Smooth muscle cell (in vitro differentiated cells): ENCODE measurements around the gene AJAP1. TPM values are rescaled to one million over a fixed set of nuclear protein-coding genes. Genes with fewer than 3 reads are reported as not detected.

Experiments
- DNase-seq: peaks from one replicate; lab custom pipeline; 2025; ENCODE audit not compliant: unreplicated experiment; lab: John Stamatoyannopoulos, UW
- H2AFZ ChIP-seq: fragments of 200-600 bp; sonication (generic); 2 replicates; pipeline ENCODE4 v1.6.0; 2016; ENCODE audit warnings: antibody characterized with exemption, low read depth, mild to moderate bottlenecking
- H3F3A ChIP-seq: fragments of 200-600 bp; sonication (generic); 2 replicates; pipeline ENCODE4 v1.6.0; 2017; ENCODE audit warnings: antibody characterized with exemption, low read depth
- H3K27ac ChIP-seq: fragments of 200-600 bp; sonication (generic); 2 replicates; pipeline ENCODE4 v1.5.1; 2016; ENCODE audit warnings: low read depth, mild to moderate bottlenecking
- H3K27me3 ChIP-seq: fragments of 200-600 bp; sonication (generic); 2 replicates; pipeline ENCODE4 v1.6.1; 2016; ENCODE audit warnings: low read depth, mild to moderate bottlenecking
- H3K36me3 ChIP-seq: fragments of 200-600 bp; sonication (generic); 2 replicates; pipeline ENCODE4 v1.5.1; 2016; ENCODE audit warnings: low read depth
- H3K4me1 ChIP-seq: fragments of 200-600 bp; sonication (generic); 2 replicates; pipeline ENCODE4 v1.5.1; 2016; ENCODE audit warnings: low read depth
- H3K4me2 ChIP-seq: fragments of 200-600 bp; sonication (generic); 2 replicates; pipeline ENCODE4 v1.6.0; 2016; ENCODE audit warnings: mild to moderate bottlenecking
- H3K4me3 ChIP-seq: fragments of 200-600 bp; sonication (generic); 2 replicates; pipeline ENCODE4 v1.5.1; 2016; ENCODE audit warnings: mild to moderate bottlenecking
- H3K79me2 ChIP-seq: fragments of 200-600 bp; sonication (generic); 2 replicates; pipeline ENCODE4 v1.6.0; 2016; ENCODE audit warnings: low read depth, mild to moderate bottlenecking
- H3K9ac ChIP-seq: fragments of 200-600 bp; sonication (generic); 2 replicates; pipeline ENCODE4 v1.6.0; 2016; ENCODE audit warnings: low read depth
- H3K9me3 ChIP-seq: fragments of 200-600 bp; sonication (generic); replicated peaks from 2 replicates; pipeline ENCODE4 v1.5.1; 2016; ENCODE audit warnings: low read depth
- H4K20me1 ChIP-seq: fragments of 200-600 bp; sonication (generic); 2 replicates; pipeline ENCODE4 v1.6.0; 2016; ENCODE audit warnings: low read depth
- CTCF ChIP-seq: fragments of 200-600 bp; sonication (generic); IDR thresholded peaks from 2 replicates; pipeline ENCODE4 v1.5.1; 2017; ENCODE audit warnings: borderline replicate concordance, mild to moderate bottlenecking, antibody characterized with exemption; ENCODE audit not compliant: insufficient read depth, poor library complexity, severe bottlenecking
- WGBS: methylation state at CpG from one replicate; pipeline ENCODE4 v1.1.7; 2016; ENCODE audit warnings: low lambda C conversion rate; 5-methylcytosine and 5-hydroxymethylcytosine counted together
- polyA plus RNA-seq: library from polyadenylated mRNA; unstranded; fragments of >200 nt; fragmentation: Nextera tagmentation; extraction: Ambion mirVana; gene quantifications from 2 replicates; pipeline ENCODE4 v1.2.1, GENCODE V29; 2016
- total RNA-seq: library from RNA; depleted of rRNA; stranded (reverse); fragments of >200 nt; gene quantifications from 2 replicates; pipeline ENCODE4 v1.2.3, GENCODE V29; 2014

Gene AJAP1
- total and polyA plus RNA-seq, 2 experiments from 2014 or later, result 0.10 to 0.58 TPM

DNA sequence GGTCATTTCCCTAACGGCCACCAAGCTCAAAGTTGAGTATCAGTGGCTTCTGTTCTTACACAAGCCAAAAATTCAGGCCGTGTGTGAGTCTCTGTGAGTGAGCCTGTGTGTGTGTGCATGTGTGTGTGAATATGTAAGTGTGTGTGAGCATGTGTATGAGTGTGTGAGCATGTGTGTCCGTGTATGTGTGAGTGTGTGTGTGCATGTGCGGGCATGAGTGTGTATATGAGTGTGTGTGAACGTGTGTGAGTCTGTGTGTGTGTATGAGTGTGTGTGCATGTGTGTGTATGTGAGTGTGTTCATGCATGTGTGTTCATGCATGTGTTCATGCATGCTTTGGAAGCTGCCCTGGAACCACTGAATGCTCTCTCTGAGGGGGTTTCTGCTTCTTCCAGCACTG lies 105.7 kb downstream of the AJAP1 start:
- Histone ChIP-seq H3K9ac (no peak overlapping the region), H3K79me2 (no peaks in the 10 kb centered on the region), H3F3A (peaks cover 5% of the 10 kb centered on the region), H2AFZ (no peak overlapping the region), H3K4me1 (peaks cover 15% of the 10 kb centered on the region), H3K36me3 (no peaks in the 10 kb centered on the region), H3K27me3 (no peaks in the 10 kb centered on the region), H3K9me3 (no peaks in the 10 kb centered on the region), H3K4me2 (no peak overlapping the region), H4K20me1 (no peaks in the 10 kb centered on the region), H3K4me3 (no peak overlapping the region), H3K27ac (no peak overlapping the region)
- no peak for DNase-seq
- WGBS, result 96% methylated on average over 5 of the region's 5 CpGs
- no peak for TF ChIP-seq CTCF

DNA sequence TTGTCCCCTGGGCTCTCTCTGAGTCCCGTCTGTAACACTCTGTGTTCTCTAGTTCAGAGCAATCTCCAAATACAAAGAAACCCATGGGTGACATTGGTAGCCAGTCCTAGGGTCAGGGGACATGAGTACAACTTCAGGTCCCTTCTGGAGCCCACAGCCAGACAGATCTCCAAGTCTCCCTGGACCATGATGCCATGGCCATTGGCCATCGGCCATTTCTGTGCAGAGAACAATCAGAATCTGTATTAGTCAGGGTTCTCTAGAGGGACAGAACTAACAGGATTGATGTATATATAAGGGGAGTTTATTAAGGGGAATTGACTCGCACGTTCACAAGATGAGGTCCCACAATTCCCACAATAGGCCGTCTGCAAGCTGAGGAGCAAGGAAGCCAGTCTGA lies 106.9 kb downstream of the AJAP1 start:
- Histone ChIP-seq H3K4me2 (no peak overlapping the region), H3K27ac (no peak overlapping the region), H3K9ac (no peak overlapping the region), H3K4me3 (no peak overlapping the region), H2AFZ (no peak overlapping the region), H3F3A (no peaks in the 10 kb centered on the region), H4K20me1 (no peaks in the 10 kb centered on the region), H3K9me3 (no peaks in the 10 kb centered on the region), H3K27me3 (no peaks in the 10 kb centered on the region), H3K79me2 (no peaks in the 10 kb centered on the region), H3K4me1 (peaks cover 6% of the 10 kb centered on the region), H3K36me3 (no peaks in the 10 kb centered on the region)
- TF ChIP-seq CTCF, result no peak
- no peak for DNase-seq
- WGBS, result 95% methylated on average over 5 of the region's 5 CpGs

GRCh38 chr1:4762146-4762545 lies 107.7 kb downstream of the AJAP1 start:
- Histone ChIP-seq H2AFZ (no peak overlapping the region), H3K9me3 (no peaks in the 10 kb centered on the region), H3K27ac (no peak overlapping the region), H3K27me3 (no peaks in the 10 kb centered on the region), H3K4me1 (no peaks in the 10 kb centered on the region), H3K79me2 (no peaks in the 10 kb centered on the region), H4K20me1 (no peaks in the 10 kb centered on the region), H3F3A (no peaks in the 10 kb centered on the region), H3K36me3 (no peaks in the 10 kb centered on the region), H3K4me3 (no peak overlapping the region), H3K9ac (no peak overlapping the region), H3K4me2 (no peak overlapping the region)
- WGBS, result 78% methylated on average over 7 of the region's 7 CpGs
- TF ChIP-seq CTCF, result no peak
- DNase-seq, result no peak

DNA sequence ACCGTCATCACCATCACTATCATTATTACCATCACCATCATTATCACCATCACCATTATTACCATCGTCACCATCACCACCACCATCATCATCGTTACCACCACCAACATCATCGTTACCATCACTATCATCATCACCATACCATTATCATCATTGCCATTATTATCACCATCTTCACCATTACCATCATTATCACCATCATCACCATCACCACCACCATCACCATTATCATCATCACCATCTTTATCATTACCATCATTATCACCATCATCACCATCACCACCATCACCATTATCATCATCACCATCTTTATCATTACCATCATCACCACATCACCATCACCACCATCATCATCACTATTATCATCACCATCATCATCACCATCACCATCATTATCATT lies 112.9 kb downstream of the AJAP1 start:
- Histone ChIP-seq H3K9me3 (no peaks in the 10 kb centered on the region), H3K27me3 (no peaks in the 10 kb centered on the region), H2AFZ (no peak overlapping the region), H3K79me2 (no peaks in the 10 kb centered on the region), H3K4me2 (no peak overlapping the region), H3K27ac (no peak overlapping the region), H4K20me1 (no peaks in the 10 kb centered on the region), H3K36me3 (no peaks in the 10 kb centered on the region), H3F3A (no peaks in the 10 kb centered on the region), H3K9ac (no peak overlapping the region), H3K4me1 (no peaks in the 10 kb centered on the region), H3K4me3 (no peak overlapping the region)
- DNase-seq, result no peak
- no peak for TF ChIP-seq CTCF
- WGBS, result 88% methylated on average over 4 of the region's 4 CpGs
